ENCODE measurements around the gene TMEM131L.

Gene TMEM131L

GRCh38 chr4:153471698-153472093 lies 5.5 kb downstream of the TMEM131L start:
- no peak for DNase-seq (ENCODE audit: low read depth, low spot score)
- H3K4me3 ChIP-seq (ENCODE audit: low read depth, low read length) = no peak overlapping the region
- POLR2A ChIA-PET = no interaction called here

GRCh38 chr4:153472122-153473037 lies 6.2 kb downstream of the TMEM131L start:
- ChIA-PET POLR2A (no interaction called here), CTCF (no interaction called here)
- H3K4me3 ChIP-seq (ENCODE audit: low read depth, low read length) = no peak overlapping the region
- DNase-seq (ENCODE audit: low read depth, low spot score) = no peak
- no peak for TF ChIP-seq CTCF (IDR thresholded peaks at IDR 0.05; ENCODE audit: insufficient read depth, low read length, missing control alignments)

More at GRCh38 chr4:153471698-153472093, 5.5 kb downstream of the TMEM131L start:
- CTCF ChIA-PET = no interaction called here
- no peak for TF ChIP-seq CTCF (IDR thresholded peaks at IDR 0.05; ENCODE audit: insufficient read depth, low read length, missing control alignments)

- no peak for TF ChIP-seq CTCF (IDR thresholded peaks at IDR 0.05; ENCODE audit: insufficient read depth, low read length, missing control alignments)
- POLR2A ChIA-PET = interaction anchor here (0.6 kb wide), 1 partner anchor 40 kb away, joined by 3 read pairs; no protein-coding TSS in a partner anchor
- no peak overlapping the region for H3K4me3 ChIP-seq (ENCODE audit: low read depth, low read length)
- CTCF ChIA-PET = no interaction called here
- no peak for DNase-seq (ENCODE audit: low read depth, low spot score)
Observed at GRCh38 chr4:153474251-153474650, 8.1 kb downstream of the TMEM131L start.

GRCh38 chr4:153476829-153477574 lies 10.8 kb downstream of the TMEM131L start:
- POLR2A ChIA-PET = no interaction called here
- DNase-seq (ENCODE audit: low read depth, low spot score) = no peak
- no peak overlapping the region for H3K4me3 ChIP-seq (ENCODE audit: low read depth, low read length)
- TF ChIP-seq CTCF (IDR thresholded peaks at IDR 0.05; ENCODE audit: insufficient read depth, low read length, missing control alignments) = no peak
- CTCF ChIA-PET = interaction anchor here (0.8 kb wide), 1 partner anchor 25 kb away, joined by 3 read pairs; no protein-coding TSS in a partner anchor

- no peak overlapping the region for H3K4me3 ChIP-seq (ENCODE audit: low read depth, low read length)
- TF ChIP-seq CTCF (IDR thresholded peaks at IDR 0.05; ENCODE audit: insufficient read depth, low read length, missing control alignments) = no peak
- DNase-seq (ENCODE audit: low read depth, low spot score) = no peak
- ChIA-PET CTCF (interaction anchor here (0.5 to 1.2 kb wide), 2 partner anchors 11 to 95 kb away, joined by 3 read pairs; no protein-coding TSS in a partner anchor), POLR2A (no interaction called here)
Observed at GRCh38 chr4:153479101-153479500, 12.9 kb downstream of the TMEM131L start.

- ChIA-PET CTCF (interaction anchor here (0.7 to 1.0 kb wide), 2 partner anchors 11 to 15 kb away, joined by 3 read pairs; no protein-coding TSS in a partner anchor), POLR2A (no interaction called here)
- TF ChIP-seq CTCF (IDR thresholded peaks at IDR 0.05; ENCODE audit: insufficient read depth, low read length, missing control alignments) = no peak
- DNase-seq (ENCODE audit: low read depth, low spot score) = no peak
- H3K4me3 ChIP-seq (ENCODE audit: low read depth, low read length) = no peak overlapping the region
Observed at GRCh38 chr4:153480704-153481103, 14.5 kb downstream of the TMEM131L start.

Data from AG04449 (cell line).